Esophagus muscularis mucosa (tissue), 4 donors: ENCODE measurements around the gene AQP2. TPM values are rescaled to one million over a fixed set of nuclear protein-coding genes. Genes with fewer than 3 reads are reported as not detected.

Experiments
- DNase-seq: peaks from one replicate; pipeline ENCODE4 v3.0.0-alpha.2; 2017; ENCODE audit errors: extremely low spot score
- H3K27ac ChIP-seq, 4 donors: fragments of 200-600 bp; sonication (generic); replicated peaks in 1 of 4; 1 replicate in 3 of 4; 2 replicates in 1 of 4; pipeline ENCODE4 v1.5.1; 2016 to 2019; ENCODE audit warnings: mild to moderate bottlenecking in 1 of 4
- H3K27me3 ChIP-seq, 4 donors: fragments of 200-600 bp; sonication (generic); one replicate each; pipeline versions ENCODE4 v1.5.1 to v1.6.0; 2016 to 2019
- H3K36me3 ChIP-seq, 4 donors: fragments of 200-600 bp; sonication (generic); one replicate each; pipeline ENCODE4 v1.5.1; 2016 to 2019
- H3K4me1 ChIP-seq, 4 donors: fragments of 200-600 bp; sonication (generic); one replicate each; pipeline ENCODE4 v1.5.1; 2016 to 2019
- H3K4me3 ChIP-seq, 4 donors: fragments of 200-600 bp; sonication (generic); 1 replicate in 2 of 4; 2 replicates in 2 of 4; pipeline ENCODE4 v1.5.1; 2016 to 2019; ENCODE audit warnings: mild to moderate bottlenecking in 4 of 4, moderate library complexity in 1 of 4
- H3K9me3 ChIP-seq, 4 donors: fragments of 200-600 bp; sonication (generic); 1 replicate in 3 of 4; 2 replicates in 1 of 4; pipeline ENCODE4 v1.5.1; 2016 to 2019
- EP300 ChIP-seq: sonication (generic); formaldehyde crosslinking; IDR thresholded peaks from one replicate; pipeline ENCODE4 v1.6.1; 2017; ENCODE audit warnings: antibody characterized with exemption
- POLR2A ChIP-seq: fragments of 450-650 bp; IDR thresholded peaks from one replicate; pipeline ENCODE4 v1.6.1; 2017; ENCODE audit warnings: antibody characterized with exemption, moderate library complexity, mild to moderate bottlenecking, low read depth
- POLR2AphosphoS5 ChIP-seq, 2 donors: sonication (generic); formaldehyde crosslinking; IDR thresholded peaks; one replicate each; pipeline ENCODE4 v1.6.1; 2017; ENCODE audit warnings: antibody characterized with exemption in 2 of 2
- WGBS: methylation state at CpG from one replicate; pipeline ENCODE4 v1.1.5; 2018; 5-methylcytosine and 5-hydroxymethylcytosine counted together
- intact Hi-C: fragments of 100-400 bp; cut with DNase I; formaldehyde crosslinking; loops from one replicate; pipeline ENCODE4 v1.15.1; 2023
- total RNA-seq, 4 donors: library from RNA; depleted of rRNA; stranded (reverse); fragments of >200 nt; gene quantifications; one replicate each; pipeline versions ENCODE4 v1.1.0 to v1.2.1, GENCODE V29; 2016
- TF ChIP-seq, protein P1 (sequence below), 3 experiments: fragments of 200-600 bp in 2 of 3; fragments of 450-650 bp in 1 of 3; sonication (generic) in 2 of 3; IDR thresholded peaks; one replicate each; pipeline ENCODE4 v1.5.1; 2017 to 2019; ENCODE audit warnings: antibody characterized with exemption in 3 of 3, mild to moderate bottlenecking in 2 of 3, moderate library complexity in 1 of 3

AQP2 gene
- total RNA-seq, 4 donors from 2014 or later: not detected

GRCh38 chr12:50003595-50003994 lies 53.1 kb downstream of the AQP2 start:
- H3K4me3 ChIP-seq: no peak overlapping the region
- no peak for DNase-seq
- no peaks in the 10 kb centered on the region for H3K9me3 ChIP-seq
- H3K36me3 ChIP-seq: peaks cover 0 to 23% (median 9%) of the 10 kb centered on the region in 4 donors
- peaks cover 0 to 41% (median 36%) of the 10 kb centered on the region in 4 donors for H3K4me1 ChIP-seq
- no peaks in the 10 kb centered on the region for H3K27me3 ChIP-seq
- intact Hi-C loops: no loop called here
- TF ChIP-seq EP300: no peak
- TF ChIP-seq, protein P1, sequence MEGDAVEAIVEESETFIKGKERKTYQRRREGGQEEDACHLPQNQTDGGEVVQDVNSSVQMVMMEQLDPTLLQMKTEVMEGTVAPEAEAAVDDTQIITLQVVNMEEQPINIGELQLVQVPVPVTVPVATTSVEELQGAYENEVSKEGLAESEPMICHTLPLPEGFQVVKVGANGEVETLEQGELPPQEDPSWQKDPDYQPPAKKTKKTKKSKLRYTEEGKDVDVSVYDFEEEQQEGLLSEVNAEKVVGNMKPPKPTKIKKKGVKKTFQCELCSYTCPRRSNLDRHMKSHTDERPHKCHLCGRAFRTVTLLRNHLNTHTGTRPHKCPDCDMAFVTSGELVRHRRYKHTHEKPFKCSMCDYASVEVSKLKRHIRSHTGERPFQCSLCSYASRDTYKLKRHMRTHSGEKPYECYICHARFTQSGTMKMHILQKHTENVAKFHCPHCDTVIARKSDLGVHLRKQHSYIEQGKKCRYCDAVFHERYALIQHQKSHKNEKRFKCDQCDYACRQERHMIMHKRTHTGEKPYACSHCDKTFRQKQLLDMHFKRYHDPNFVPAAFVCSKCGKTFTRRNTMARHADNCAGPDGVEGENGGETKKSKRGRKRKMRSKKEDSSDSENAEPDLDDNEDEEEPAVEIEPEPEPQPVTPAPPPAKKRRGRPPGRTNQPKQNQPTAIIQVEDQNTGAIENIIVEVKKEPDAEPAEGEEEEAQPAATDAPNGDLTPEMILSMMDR (IDR thresholded peaks at IDR 0.05): no peak
- peak overlapping the region in 2 of 4 donors; percentile 60 for H3K27ac ChIP-seq
- WGBS: 58% methylated on average over 2 of the region's 2 CpGs

GRCh38 chr12:50004696-50005095 lies 54.2 kb downstream of the AQP2 start:
- H3K36me3 ChIP-seq: peaks cover 0 to 18% (median 6%) of the 10 kb centered on the region in 4 donors
- H3K27ac ChIP-seq: peak overlapping the region; percentile 45 to 62 (median 60)

GRCh38 chr12:50005175-50005574 lies 54.6 kb downstream of the AQP2 start:
- TF ChIP-seq EP300 (no peak), POLR2AphosphoS5 (IDR thresholded peaks at IDR 0.05) (no peak), POLR2A (no peak)
- TF ChIP-seq, protein P1 (IDR thresholded peaks at IDR 0.05): no peak
- 50% methylated on average over 3 of the region's 3 CpGs for WGBS
- H3K27me3 ChIP-seq: no peaks in the 10 kb centered on the region
- intact Hi-C loops: no loop called here
- no peaks in the 10 kb centered on the region for H3K9me3 ChIP-seq
- DNase-seq: peak; percentile 29
- H3K4me3 ChIP-seq: no peak overlapping the region
- peak overlapping the region; percentile 45 to 62 (median 60) for H3K27ac ChIP-seq
- peaks cover 0 to 16% (median 4%) of the 10 kb centered on the region in 4 donors for H3K36me3 ChIP-seq
- H3K4me1 ChIP-seq: peaks cover 0 to 41% (median 36%) of the 10 kb centered on the region in 4 donors

More at GRCh38 chr12:50004696-50005095, 54.2 kb downstream of the AQP2 start:
- intact Hi-C loops: no loop called here
- Histone ChIP-seq H3K4me1 (peaks cover 0 to 41% (median 36%) of the 10 kb centered on the region in 4 donors), H3K4me3 (no peak overlapping the region), H3K27me3 (no peaks in the 10 kb centered on the region), H3K9me3 (no peaks in the 10 kb centered on the region)
- TF ChIP-seq, protein P1 (IDR thresholded peaks at IDR 0.05): no peak
- TF ChIP-seq POLR2A (no peak), EP300 (no peak), POLR2AphosphoS5 (IDR thresholded peaks at IDR 0.05) (no peak)
- DNase-seq: peak; percentile 0

DNA sequence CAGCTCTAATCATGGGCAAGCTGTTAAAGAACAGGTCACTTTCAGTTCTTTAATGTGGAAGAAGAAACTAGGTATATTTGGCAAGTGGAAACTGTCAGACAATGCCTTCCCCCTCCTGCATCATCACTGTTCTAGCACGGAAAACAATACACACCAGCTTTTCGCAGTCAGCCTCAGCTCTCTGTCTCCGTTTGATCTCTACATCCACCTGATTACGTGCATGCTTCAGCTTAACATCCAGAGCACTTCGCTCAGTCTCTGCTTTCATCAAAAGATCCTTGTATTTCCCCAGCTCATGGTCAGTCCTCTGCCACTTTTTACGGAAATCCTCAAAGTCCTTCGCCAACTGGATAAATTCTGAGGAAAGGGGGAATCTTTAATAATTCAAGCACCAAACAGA lies 55.7 kb downstream of the AQP2 start:
- intact Hi-C loops: no loop called here
- DNase-seq: peak; percentile 42
- Histone ChIP-seq H3K4me1 (peaks cover 0 to 41% (median 36%) of the 10 kb centered on the region in 4 donors), H3K4me3 (no peak overlapping the region), H3K27me3 (no peaks in the 10 kb centered on the region), H3K9me3 (no peaks in the 10 kb centered on the region), H3K27ac (peak overlapping the region in 3 of 4 donors; percentile 20 to 60 (median 60)), H3K36me3 (peaks cover 0 to 9% (median 0%) of the 10 kb centered on the region in 4 donors)
- 66% methylated on average over 7 of the region's 7 CpGs for WGBS
- TF ChIP-seq POLR2A: no peak
- TF ChIP-seq EP300: no peak
- TF ChIP-seq, protein P1 (IDR thresholded peaks at IDR 0.05): no peak
- TF ChIP-seq POLR2AphosphoS5 (IDR thresholded peaks at IDR 0.05): no peak
